Endothelial cell (in vitro differentiated cells): ENCODE data around the gene ACOT11. TPM values are rescaled to one million over a fixed set of nuclear protein-coding genes. Genes with fewer than 3 reads are reported as not detected.

Source experiments
- DNase-seq: peaks from one replicate; pipeline ENCODE4 v3.0.0; 2021; ENCODE audit warnings: low spot score
- H3K27ac Mint-ChIP-seq: one replicate; pipeline ENCODE4 v1.8.0; 2021; ENCODE audit warnings: mixed read lengths, inconsistent platforms; ENCODE audit not compliant: unreplicated experiment
- H3K27me3 Mint-ChIP-seq: one replicate; pipeline ENCODE4 v1.8.0; 2021; ENCODE audit warnings: mild to moderate bottlenecking, moderate library complexity, mixed read lengths, inconsistent platforms; ENCODE audit not compliant: unreplicated experiment
- H3K36me3 Mint-ChIP-seq: one replicate; pipeline ENCODE4 v1.8.0; 2021; ENCODE audit warnings: mild to moderate bottlenecking, low read depth, mixed read lengths, inconsistent platforms; ENCODE audit not compliant: unreplicated experiment
- H3K4me1 Mint-ChIP-seq: one replicate; pipeline ENCODE4 v1.8.0; 2021; ENCODE audit warnings: mild to moderate bottlenecking, mixed read lengths, inconsistent platforms; ENCODE audit not compliant: unreplicated experiment
- H3K4me3 Mint-ChIP-seq: one replicate; pipeline ENCODE4 v1.8.0; 2021; ENCODE audit warnings: mild to moderate bottlenecking, mixed read lengths, inconsistent platforms; ENCODE audit not compliant: unreplicated experiment
- H3K9me3 Mint-ChIP-seq: one replicate; pipeline ENCODE4 v1.8.0; 2021; ENCODE audit warnings: mixed read lengths, inconsistent platforms; ENCODE audit not compliant: unreplicated experiment
- total RNA-seq: library from RNA; stranded (reverse); fragmentation: NEBNext Ultra II Directional; extraction: Animal tissue kit (Norgen Biotek cat#: 25700); gene quantifications from one replicate; pipeline ENCODE4 v1.2.1, GENCODE V29; 2021; ENCODE audit not compliant: unreplicated experiment
- TF ChIP-seq, protein P1 (sequence below): fragments of 200-600 bp; sonication (generic); IDR thresholded peaks from one replicate; pipeline ENCODE4 v1.5.0; 2021; ENCODE audit warnings: antibody characterized with exemption; ENCODE audit not compliant: unreplicated experiment

The ACOT11 gene
- total RNA-seq, 1 donor from 2014 or later: 35.6 TPM

DNA sequence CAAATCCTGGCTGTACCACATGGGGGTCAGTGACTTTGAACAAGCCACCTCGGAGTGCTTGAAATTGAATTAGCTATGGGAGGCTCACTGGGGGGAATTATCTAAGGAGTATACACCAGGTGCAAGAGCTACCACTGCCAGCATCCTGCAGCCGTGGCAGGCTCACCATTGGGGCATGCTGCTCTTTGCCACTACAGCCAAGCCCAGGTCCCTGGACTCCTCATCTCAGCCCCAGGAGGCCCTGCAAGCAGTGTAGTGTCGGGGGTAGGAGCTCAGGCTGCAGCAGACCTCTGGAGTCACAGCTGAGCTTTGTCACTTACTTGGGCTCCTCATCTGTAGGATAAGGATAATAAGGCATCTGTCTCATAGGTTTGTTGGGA is 35.3 kb downstream of the ACOT11 start:
- DNase-seq: no peak
- Mint-ChIP-seq H3K4me3 (no peak overlapping the region), H3K27me3 (peaks cover 19% of the 10 kb centered on the region), H3K27ac (no peak overlapping the region), H3K4me1 (peaks cover 33% of the 10 kb centered on the region), H3K9me3 (no peaks in the 10 kb centered on the region), H3K36me3 (peaks cover 13% of the 10 kb centered on the region)
- TF ChIP-seq, protein P1, sequence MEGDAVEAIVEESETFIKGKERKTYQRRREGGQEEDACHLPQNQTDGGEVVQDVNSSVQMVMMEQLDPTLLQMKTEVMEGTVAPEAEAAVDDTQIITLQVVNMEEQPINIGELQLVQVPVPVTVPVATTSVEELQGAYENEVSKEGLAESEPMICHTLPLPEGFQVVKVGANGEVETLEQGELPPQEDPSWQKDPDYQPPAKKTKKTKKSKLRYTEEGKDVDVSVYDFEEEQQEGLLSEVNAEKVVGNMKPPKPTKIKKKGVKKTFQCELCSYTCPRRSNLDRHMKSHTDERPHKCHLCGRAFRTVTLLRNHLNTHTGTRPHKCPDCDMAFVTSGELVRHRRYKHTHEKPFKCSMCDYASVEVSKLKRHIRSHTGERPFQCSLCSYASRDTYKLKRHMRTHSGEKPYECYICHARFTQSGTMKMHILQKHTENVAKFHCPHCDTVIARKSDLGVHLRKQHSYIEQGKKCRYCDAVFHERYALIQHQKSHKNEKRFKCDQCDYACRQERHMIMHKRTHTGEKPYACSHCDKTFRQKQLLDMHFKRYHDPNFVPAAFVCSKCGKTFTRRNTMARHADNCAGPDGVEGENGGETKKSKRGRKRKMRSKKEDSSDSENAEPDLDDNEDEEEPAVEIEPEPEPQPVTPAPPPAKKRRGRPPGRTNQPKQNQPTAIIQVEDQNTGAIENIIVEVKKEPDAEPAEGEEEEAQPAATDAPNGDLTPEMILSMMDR: no peak

DNA sequence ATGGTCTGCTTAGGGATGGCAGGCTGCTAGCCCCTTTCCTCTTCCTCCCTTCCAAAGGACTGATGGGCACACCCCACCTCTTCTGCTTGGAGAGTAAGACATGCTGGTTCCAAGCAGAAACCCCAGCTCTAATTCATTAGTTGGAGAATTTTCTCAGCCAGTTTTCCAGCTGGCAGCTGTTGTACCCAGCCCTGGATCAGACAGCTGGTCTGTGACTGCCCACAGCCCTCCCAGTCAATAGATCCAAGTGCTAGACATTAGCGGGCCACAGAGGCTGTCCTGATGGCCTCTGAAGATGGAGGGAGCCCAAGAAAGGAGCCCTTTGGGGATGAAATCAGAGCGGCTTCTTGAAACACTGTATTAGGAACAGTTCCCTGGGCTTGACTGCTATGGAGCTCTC is 35.8 kb downstream of the ACOT11 start:
- Mint-ChIP-seq H3K27ac (no peak overlapping the region), H3K9me3 (no peaks in the 10 kb centered on the region), H3K36me3 (peaks cover 18% of the 10 kb centered on the region), H3K4me1 (peaks cover 37% of the 10 kb centered on the region), H3K4me3 (no peak overlapping the region), H3K27me3 (peaks cover 21% of the 10 kb centered on the region)
- TF ChIP-seq, protein P1: no peak
- no peak for DNase-seq

DNA sequence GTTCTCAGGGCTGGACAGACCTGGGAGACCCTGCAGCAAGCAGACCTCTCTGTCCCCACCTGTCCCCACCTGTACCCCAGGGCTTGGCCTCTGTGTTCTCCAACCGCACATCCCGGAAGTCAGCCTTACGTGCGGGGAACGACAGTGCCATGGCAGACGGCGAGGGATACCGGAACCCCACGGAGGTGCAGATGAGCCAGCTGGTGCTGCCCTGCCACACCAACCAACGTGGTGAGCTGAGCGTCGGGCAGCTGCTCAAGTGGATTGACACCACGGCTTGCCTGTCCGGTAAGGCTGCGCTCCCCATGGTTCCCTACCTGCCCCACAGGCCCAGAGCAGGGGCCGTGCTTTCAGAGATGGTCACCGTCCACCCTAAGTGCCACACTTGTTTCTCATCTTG is 36.5 kb downstream of the ACOT11 start:
- Mint-ChIP-seq H3K4me3 (no peak overlapping the region), H3K27ac (no peak overlapping the region), H3K27me3 (peaks cover 21% of the 10 kb centered on the region), H3K9me3 (no peaks in the 10 kb centered on the region), H3K4me1 (peaks cover 32% of the 10 kb centered on the region), H3K36me3 (peaks cover 18% of the 10 kb centered on the region)
- DNase-seq: no peak
- TF ChIP-seq, protein P1: no peak

DNA sequence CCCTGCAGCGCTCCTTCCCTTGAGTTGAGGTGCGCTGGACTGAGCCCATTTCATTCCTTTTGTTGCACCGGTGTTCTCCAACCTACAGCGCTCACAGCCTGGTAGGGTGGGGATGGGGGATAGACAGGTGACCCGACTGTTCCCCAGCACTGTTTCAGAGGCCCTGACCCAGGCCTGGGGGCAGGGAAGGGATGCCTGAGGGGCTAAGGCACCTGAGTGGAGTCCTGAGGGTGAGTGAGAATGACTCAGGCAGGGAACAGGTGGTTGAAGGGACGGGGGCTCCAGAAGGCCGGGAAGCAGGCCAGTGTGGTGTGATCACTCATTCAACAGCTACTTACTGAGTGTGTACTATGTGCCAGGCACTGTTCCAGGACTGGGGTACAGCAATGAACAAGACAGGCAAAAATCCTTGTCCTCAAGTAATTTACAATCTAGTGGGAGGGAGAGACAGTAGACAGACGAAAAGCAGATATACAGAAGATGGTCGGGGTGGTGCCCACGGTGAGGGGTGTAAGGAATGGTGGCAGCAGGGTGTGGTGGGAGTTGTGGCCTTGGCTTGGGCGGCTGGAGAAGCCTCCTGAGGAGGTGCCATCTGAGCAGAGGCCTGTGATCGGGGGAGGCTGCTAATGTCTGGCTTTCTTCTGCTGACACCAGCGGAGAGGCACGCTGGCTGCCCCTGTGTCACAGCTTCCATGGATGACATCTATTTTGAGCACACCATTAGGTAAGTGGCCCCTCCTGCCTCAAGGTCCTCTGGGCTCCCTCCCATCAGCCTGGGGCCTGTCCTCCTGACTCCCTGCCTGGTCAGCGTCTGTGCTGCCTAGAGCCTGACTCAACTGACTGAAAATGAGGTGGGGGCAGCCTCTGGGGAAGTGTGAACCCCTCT is 37.4 kb downstream of the ACOT11 start:
- no peak for DNase-seq
- Mint-ChIP-seq H3K4me1 (peaks cover 34% of the 10 kb centered on the region), H3K36me3 (peaks cover 18% of the 10 kb centered on the region), H3K27ac (no peak overlapping the region), H3K9me3 (no peaks in the 10 kb centered on the region), H3K4me3 (no peak overlapping the region), H3K27me3 (peaks cover 21% of the 10 kb centered on the region)
- TF ChIP-seq, protein P1: no peak

DNA sequence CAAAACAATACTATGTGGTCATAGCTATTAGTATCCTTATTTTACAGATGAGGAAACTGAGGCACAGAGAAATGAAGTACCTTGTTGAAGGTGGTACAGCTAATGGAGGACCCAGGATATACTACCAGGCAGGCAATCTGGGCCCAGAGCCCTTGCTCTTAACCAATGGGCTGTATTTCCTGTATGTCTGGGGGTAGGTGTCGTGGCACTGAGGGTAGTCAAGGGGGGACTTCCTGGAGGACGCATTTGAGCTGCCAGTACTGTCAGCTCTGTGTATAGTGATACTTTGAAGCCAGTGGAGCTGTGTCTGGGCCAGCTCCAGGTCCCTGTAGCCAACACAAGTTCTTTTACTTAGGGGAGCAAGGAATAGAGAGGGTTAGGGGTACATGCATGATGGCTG is 40.3 kb downstream of the ACOT11 start:
- H3K27ac Mint-ChIP-seq: no peak overlapping the region
- H3K4me3 Mint-ChIP-seq: no peak overlapping the region
- H3K27me3 Mint-ChIP-seq: peaks cover 14% of the 10 kb centered on the region
- peaks cover 23% of the 10 kb centered on the region for H3K36me3 Mint-ChIP-seq
- peaks cover 14% of the 10 kb centered on the region for H3K4me1 Mint-ChIP-seq
- DNase-seq: no peak
- no peaks in the 10 kb centered on the region for H3K9me3 Mint-ChIP-seq
- TF ChIP-seq, protein P1: no peak
